ENCODE data around the gene RAG1. TPM values are rescaled to one million over a fixed set of nuclear protein-coding genes. Genes with fewer than 3 reads are reported as not detected.
A peak's percentile ranks its signal among the peaks of the same experiment; 100 is the strongest.

Gene RAG1
- total RNA-seq, 4 donors from 2014 or later, result 0.24 to 0.66 (median 0.38) TPM

GRCh38 chr11:36591433-36591832 lies 23.6 kb downstream of the RAG1 start:
- in situ Hi-C loops (cut with MboI; ENCODE audit: low sequenced_read_pairs in 4 of 4), result no loop called here
- ATAC-seq, result no peak
- Histone ChIP-seq H3K4me1 (peaks cover 13% of the 10 kb centered on the region in 2 donors), H3K27me3 (peaks cover 2 to 8% (median 8%) of the 10 kb centered on the region in 3 donors), H3K9me3 (no peaks in the 10 kb centered on the region), H3K4me3 (no peak overlapping the region), H3K36me3 (no peaks in the 10 kb centered on the region), H3K27ac (no peak overlapping the region)
- intact Hi-C loops (cut with DNase I; ENCODE audit: low total_unique reads), result no loop called here
- TF ChIP-seq POLR2A (IDR thresholded peaks at IDR 0.05), result no peak
- TF ChIP-seq CTCF (IDR thresholded peaks at IDR 0.05 in 4 of 5, conservative IDR thresholded peaks at IDR 0.05 in 1 of 5), result no peak
- DNase-seq, result no peak

- intact Hi-C loops (cut with DNase I; ENCODE audit: low total_unique reads) (loop anchor here (2.0 kb wide), 1 partner anchor 84 kb away; the partner anchor contains the start of gene TRAF6), in situ Hi-C loops (cut with MboI; ENCODE audit: low sequenced_read_pairs in 4 of 4) (no loop called here)
- Histone ChIP-seq H3K27ac (peak within 1 kb of the TSS; percentile 75 to 81 (median 78)), H3K27me3 (peaks cover 0 to 8% (median 5%) of the 10 kb centered on the region in 3 donors), H3K36me3 (no peaks in the 10 kb centered on the region), H3K4me1 (peaks cover 13% of the 10 kb centered on the region in 2 donors), H3K4me3 (peak within 1 kb of the TSS; percentile 66 to 83 (median 81)), H3K9me3 (no peaks in the 10 kb centered on the region)
- TF ChIP-seq POLR2A (IDR thresholded peaks at IDR 0.05) (no peak), CTCF (IDR thresholded peaks at IDR 0.05 in 4 of 5, conservative IDR thresholded peaks at IDR 0.05 in 1 of 5) (no peak)
- peak; percentile 100 for ATAC-seq
- DNase-seq, result peak; percentile 49 to 56
Measured at GRCh38 chr11:36594316-36594989, 26.6 kb downstream of the RAG1 start, which contains the start of gene IFTAP. TSS of gene IFTAP (plus strand) at chr11:36594502. CDS start at chr11:36610104, 15,602 bp downstream.

- Histone ChIP-seq H3K9me3 (no peaks in the 10 kb centered on the region), H3K36me3 (no peaks in the 10 kb centered on the region), H3K27ac (no peak overlapping the region), H3K4me1 (peaks cover 13% of the 10 kb centered on the region in 2 donors), H3K4me3 (no peak overlapping the region), H3K27me3 (no peaks in the 10 kb centered on the region)
- intact Hi-C loops (cut with DNase I; ENCODE audit: low total_unique reads), result no loop called here
- DNase-seq (no peak), ATAC-seq (no peak)
- in situ Hi-C loops (cut with MboI; ENCODE audit: low sequenced_read_pairs in 4 of 4), result no loop called here
- TF ChIP-seq CTCF (IDR thresholded peaks at IDR 0.05 in 4 of 5, conservative IDR thresholded peaks at IDR 0.05 in 1 of 5) (no peak), POLR2A (IDR thresholded peaks at IDR 0.05) (no peak)
Measured at GRCh38 chr11:36596880-36597279, 29.1 kb downstream of the RAG1 start.

- in situ Hi-C loops (cut with MboI; ENCODE audit: low sequenced_read_pairs in 4 of 4) (no loop called here), intact Hi-C loops (cut with DNase I; ENCODE audit: low total_unique reads) (no loop called here)
- DNase-seq (no peak), ATAC-seq (no peak)
- Histone ChIP-seq H3K36me3 (no peaks in the 10 kb centered on the region), H3K4me3 (no peak within 1 kb of the TSS), H3K27me3 (no peaks in the 10 kb centered on the region), H3K4me1 (peaks cover 13% of the 10 kb centered on the region in 2 donors), H3K9me3 (no peaks in the 10 kb centered on the region), H3K27ac (no peak within 1 kb of the TSS)
- TF ChIP-seq CTCF (IDR thresholded peaks at IDR 0.05 in 4 of 5, conservative IDR thresholded peaks at IDR 0.05 in 1 of 5) (no peak), POLR2A (IDR thresholded peaks at IDR 0.05) (no peak)
Measured at GRCh38 chr11:36598051-36598450, 30.2 kb downstream of the RAG1 start, which contains the start of gene RAG2. TSS of gene RAG2 (minus strand) at chr11:36598236. CDS start at chr11:36594168, 4,068 bp downstream.

All from gastrocnemius medialis (tissue), 4 donors.